T-helper 22 cell (primary cell): ENCODE data around the gene FAM227B.
"Not testable (repeated sequence)": the region's sequence is repeated elsewhere in the genome, so short reads cannot be mapped to it uniquely, and the experiment has no call there.

ENCODE experiments used
- DNase-seq: peaks from one replicate; pipeline ENCODE4 v3.0.0-alpha.2; 2020; ENCODE audit warnings: low read depth

The FAM227B gene

DNA sequence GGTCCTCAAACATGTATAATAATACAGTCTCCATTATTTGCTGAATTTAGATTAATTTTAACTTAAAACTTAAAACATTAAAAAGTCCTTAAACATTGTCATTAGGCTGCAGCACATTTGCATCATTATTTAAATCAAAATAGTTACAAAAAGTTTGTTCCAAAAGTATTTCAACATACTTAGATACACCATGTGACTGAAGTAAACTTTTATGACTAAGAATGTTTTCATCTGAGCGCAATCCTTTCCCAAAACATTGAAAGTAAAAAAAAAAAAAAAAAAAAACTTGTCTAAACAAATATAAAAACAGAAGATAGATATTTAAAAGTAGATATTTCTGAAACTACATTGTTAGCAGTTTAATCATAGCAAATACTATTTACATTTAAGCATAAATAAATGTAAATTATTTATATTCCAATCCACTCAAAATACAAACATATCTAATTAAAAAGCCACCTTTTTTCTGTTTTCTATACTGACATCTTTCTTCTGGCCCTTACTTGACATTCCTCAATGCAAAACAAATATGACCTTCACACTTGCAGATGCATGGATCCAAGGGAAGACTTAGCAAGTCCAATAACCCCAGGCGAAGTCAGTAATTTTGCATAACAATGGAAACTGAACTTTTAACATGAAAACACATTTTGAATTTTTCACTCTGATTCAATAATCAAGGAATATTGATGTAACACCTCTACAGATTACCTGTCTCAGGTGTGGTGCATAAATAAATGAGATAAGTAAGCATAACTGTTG, 10.3 kb downstream of the FAM227B start:
- no peak for DNase-seq

DNA sequence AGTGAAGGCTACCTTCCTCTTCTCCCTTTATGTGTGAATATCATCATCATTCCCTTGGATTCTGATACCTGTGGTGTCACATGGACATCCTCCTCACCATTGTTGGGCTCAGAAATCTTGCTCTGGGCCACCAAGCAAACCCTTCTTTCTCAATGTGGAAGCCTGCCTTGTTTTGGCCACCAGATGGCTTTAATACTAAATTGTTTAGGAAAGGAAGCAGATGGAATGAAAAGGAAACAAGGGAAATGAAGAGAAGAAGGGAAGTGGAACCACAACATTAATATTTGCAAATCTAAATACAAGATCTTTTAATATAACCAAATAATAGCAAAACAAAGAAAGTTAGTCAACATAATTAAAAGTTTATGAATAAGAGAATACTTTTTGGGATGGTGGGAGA, 14.0 kb downstream of the FAM227B start:
- DNase-seq = no peak

GRCh38 chr15:49605588-49605987, 15.0 kb downstream of the FAM227B start:
- no peak for DNase-seq

DNA sequence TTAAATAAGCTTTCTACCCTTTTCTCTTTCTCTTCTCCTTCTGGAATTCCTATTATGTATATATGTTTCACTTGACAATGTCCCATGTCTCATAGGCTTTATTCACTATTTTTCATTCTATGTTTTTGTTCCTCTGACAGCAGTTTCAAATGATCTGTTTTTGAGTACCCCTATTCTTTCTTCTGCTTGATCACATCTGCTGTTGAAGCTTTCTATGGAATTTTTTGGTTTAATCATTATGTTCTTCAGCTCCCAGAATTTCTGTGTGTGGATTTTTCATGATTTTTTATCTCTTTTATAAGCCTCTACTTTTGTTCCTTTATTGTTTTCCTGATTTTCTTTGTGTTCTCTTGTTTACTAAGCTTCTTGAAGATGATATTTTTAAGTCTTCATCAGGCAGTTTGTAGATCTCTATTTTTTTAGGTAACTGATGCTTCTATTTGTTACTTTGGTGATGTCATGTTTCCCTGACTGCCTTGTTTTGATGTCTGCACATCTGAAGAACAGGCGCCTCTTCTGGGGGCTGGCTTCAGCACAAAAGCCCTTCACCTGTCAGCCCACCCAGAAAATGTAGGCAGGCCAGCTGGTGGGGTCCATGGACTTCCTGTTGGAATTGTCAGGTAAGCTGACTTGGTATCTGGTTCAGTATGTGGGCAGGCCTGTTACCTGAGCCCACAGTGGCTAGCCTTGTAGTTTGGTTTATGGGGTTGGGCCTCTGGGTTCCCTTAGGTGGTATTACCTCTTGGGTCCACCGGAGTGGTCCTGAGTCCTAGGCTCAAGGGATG, 15.8 kb downstream of the FAM227B start:
- DNase-seq = no peak

- not testable (repeated sequence) for DNase-seq
Measured at GRCh38 chr15:49592829-49593316, 27.7 kb downstream of the FAM227B start.

DNA sequence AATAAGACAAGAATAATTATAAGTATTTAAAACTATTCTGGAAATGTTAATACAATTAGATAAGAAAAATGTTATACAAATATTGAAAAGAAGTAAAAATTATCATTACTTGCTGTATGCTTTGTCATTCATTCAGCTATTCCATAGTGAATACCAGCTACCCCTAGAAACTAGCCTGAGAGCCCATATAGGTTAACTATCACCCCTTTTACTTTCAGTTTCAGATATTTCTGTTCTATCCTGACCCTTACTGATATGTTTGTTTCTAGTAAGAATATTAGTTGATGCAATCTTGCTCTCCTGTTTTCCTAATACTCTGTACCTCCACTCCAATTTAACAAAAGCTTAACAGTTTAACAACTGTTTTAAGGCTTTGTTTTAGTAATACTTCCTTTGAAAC, 31.6 kb downstream of the FAM227B start:
- DNase-seq = no peak

DNA sequence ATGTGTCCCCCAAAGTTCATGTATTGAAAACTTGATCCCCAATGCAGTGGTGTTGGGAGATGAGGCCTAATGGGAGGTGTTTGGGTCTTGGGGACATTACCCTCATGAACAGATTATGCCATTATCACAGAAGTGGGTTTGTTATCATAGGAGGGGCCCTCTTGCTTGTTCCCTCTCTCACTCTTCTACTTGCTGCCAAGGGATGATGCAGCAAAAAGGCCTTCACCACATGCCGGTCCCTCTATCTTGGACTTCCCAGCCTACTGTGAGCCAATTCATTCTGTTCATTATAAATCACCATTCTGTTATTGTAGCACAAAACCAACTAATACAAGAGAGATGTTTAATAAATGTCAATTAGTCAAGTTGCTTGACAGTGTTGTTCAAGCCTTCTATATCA, 47.2 kb downstream of the FAM227B start:
- no peak for DNase-seq

- no peak for DNase-seq
Measured at GRCh38 chr15:49570672-49571071, 49.9 kb downstream of the FAM227B start.

GRCh38 chr15:49570174-49570573, 50.4 kb downstream of the FAM227B start:
- DNase-seq = no peak

DNA sequence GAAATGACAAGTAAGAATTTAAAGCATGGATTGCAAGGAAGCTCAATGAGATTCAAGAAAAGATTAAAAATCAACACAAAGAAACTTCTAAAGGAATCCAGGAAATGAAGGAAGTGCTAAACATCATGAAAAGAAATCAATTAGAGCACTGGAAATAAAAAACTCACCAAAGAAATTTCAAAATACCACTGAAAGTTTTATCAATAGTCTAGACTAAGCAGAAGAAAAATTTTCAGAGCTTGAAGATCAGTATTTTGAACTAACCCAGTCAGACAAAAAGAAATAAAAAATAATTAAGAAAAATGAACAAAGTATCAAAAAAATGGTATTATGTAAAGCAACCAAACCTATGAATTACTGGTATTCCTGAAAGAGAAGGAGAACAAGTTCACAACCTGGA, 60.6 kb downstream of the FAM227B start:
- no peak for DNase-seq

DNA sequence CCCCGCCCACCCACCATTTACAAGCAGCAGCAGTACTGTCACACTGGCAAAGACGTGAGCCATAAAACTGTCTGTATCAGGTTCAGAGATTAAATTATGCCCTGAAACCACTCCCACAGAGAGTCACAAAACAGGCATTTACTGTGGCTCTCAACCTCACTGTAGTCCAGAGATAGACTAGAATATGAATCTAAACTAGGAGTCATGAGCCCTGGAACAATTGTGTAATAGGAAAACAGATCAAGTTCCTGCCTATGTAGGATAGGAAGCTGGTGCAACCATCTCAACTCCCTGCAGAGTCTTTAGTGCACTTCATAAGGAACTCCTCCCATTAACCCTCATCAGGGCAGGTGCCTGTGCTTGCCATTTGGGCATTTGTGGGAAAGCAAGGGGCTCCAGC, 61.7 kb downstream of the FAM227B start:
- DNase-seq = no peak

GRCh38 chr15:49556437-49556836, 64.2 kb downstream of the FAM227B start:
- no peak for DNase-seq

DNA sequence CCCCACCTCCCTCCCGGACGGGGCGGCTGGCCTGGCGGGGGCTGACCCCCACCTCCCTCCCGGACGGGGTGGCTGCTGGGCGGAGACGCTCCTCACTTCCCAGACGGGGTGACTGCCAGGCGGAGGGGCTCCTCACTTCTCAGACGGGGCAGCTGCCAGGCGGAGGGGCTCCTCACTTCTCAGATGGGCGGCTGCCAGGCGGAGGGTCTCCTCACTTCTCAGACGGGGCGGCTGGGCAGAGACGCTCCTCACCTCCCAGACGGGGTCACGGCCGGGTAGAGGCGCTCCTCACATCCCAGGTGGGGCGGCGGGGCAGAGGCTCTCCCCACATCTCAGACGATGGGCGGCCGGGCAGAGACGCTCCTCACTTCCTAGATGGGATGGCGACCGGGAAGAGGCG, 70.3 kb downstream of the FAM227B start:
- not testable (repeated sequence) for DNase-seq

GRCh38 chr15:49538520-49538919, 82.1 kb downstream of the FAM227B start:
- DNase-seq = no peak

GRCh38 chr15:49530092-49530491, 90.5 kb downstream of the FAM227B start:
- DNase-seq = no peak

- DNase-seq = no peak
Measured at GRCh38 chr15:49528289-49528688, 92.3 kb downstream of the FAM227B start.

DNA sequence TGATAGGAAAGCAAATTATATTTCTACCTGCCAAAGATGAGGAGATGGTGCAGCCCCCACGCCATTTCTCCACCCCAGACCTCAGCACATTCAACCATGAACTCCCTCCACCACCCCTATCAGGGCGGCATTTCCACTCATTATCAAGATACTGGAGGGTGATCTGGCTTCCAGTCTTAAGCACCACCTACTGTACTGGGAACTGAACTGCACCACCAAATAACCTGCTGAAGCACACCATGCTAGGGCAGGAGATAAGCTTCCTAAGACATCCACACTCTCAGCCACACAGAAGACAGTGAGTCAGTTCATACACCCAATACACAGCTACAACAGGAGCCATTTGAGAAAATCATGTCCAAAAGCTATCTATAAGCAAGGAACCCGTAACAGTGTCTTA, 98.8 kb downstream of the FAM227B start:
- DNase-seq = no peak

DNA sequence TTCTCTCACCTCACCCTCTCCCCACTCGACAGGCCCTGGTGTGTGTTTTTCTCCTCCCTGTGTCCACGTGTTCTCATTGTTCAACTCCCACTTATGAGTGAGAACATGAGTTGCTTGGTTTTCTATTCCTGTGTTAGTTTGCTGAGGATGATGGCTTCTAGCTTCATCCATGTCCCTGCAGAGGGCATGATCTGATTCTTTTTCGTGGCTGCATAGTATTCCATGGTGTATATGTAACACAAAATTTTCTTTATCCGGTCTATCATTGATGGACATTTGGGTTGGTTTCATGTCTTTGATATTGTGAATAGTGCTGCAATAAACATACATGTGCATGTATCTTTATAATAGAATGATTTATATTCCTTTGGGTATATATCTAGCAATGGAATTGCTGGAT, 107.9 kb downstream of the FAM227B start:
- DNase-seq = not testable (repeated sequence)

- DNase-seq = no peak
Measured at GRCh38 chr15:49507261-49507660, 113.4 kb downstream of the FAM227B start.

- no peak for DNase-seq
Measured at GRCh38 chr15:49506341-49506740, 114.3 kb downstream of the FAM227B start.

- no peak for DNase-seq
Measured at GRCh38 chr15:49501586-49501985, 119.0 kb downstream of the FAM227B start.

GRCh38 chr15:49495993-49496753, 124.4 kb downstream of the FAM227B start:
- no peak for DNase-seq

- no peak for DNase-seq
Measured at GRCh38 chr15:49494842-49495241, 125.8 kb downstream of the FAM227B start.
